HepG2 (cell line): ENCODE data around the gene CHPF. TPM values are rescaled to one million over a fixed set of nuclear protein-coding genes. Genes with fewer than 3 reads are reported as not detected.
A peak's percentile ranks its signal among the peaks of the same experiment; 100 is the strongest.

ENCODE experiments used
- ARID3A ChIP-seq: IDR thresholded peaks from 2 replicates; pipeline ENCODE4 v1.6.1; 2012; ENCODE audit warnings: low read depth, low read length, improper control_type of control experiment
- FIP1L1 ChIP-seq: fragments of 200-400 bp; formaldehyde crosslinking; IDR thresholded peaks from 2 replicates; pipeline ENCODE4 v1.6.1; 2018; ENCODE audit warnings: low read depth, mild to moderate bottlenecking, low read length, moderate library complexity, borderline replicate concordance; ENCODE audit not compliant: insufficient read depth
- HIC2 ChIP-seq: sonication (generic); formaldehyde crosslinking; IDR thresholded peaks from 2 replicates; pipeline ENCODE4 v1.9.0; 2022; ENCODE audit warnings: low read depth, missing genetic modification reagents
- HNF4A ChIP-seq: sonication (generic); formaldehyde crosslinking; IDR thresholded peaks from 2 replicates; pipeline ENCODE4 v1.4.0; 2020; ENCODE audit warnings: missing genetic modification reagents
- KLF16 ChIP-seq, 2 experiments: sonication (generic) in 1 of 2; formaldehyde crosslinking in 1 of 2; IDR thresholded peaks; 2 replicates each; pipeline versions ENCODE4 v1.6.1 to v1.8.0; 2016 to 2023; ENCODE audit warnings: missing genetic modification reagents in 2 of 2, missing compliant biosample characterization in 1 of 2
- NFRKB ChIP-seq: fragments of 450-650 bp; IDR thresholded peaks from 2 replicates; pipeline ENCODE4 v1.6.1; 2017
- SAFB2 ChIP-seq: sonication (generic); formaldehyde crosslinking; IDR thresholded peaks from 2 replicates; pipeline ENCODE4 v1.5.1; 2020; ENCODE audit warnings: missing genetic modification reagents, low read depth, mild to moderate bottlenecking, borderline replicate concordance
- SCMH1 ChIP-seq: sonication (generic); formaldehyde crosslinking; IDR thresholded peaks from 2 replicates; pipeline ENCODE4 v1.9.0; 2021; ENCODE audit warnings: missing genetic modification reagents, mild to moderate bottlenecking, borderline replicate concordance
- SP1 ChIP-seq, 2 experiments: fragments of 450-650 bp in 1 of 2; sonication (generic) in 1 of 2; formaldehyde crosslinking in 1 of 2; IDR thresholded peaks; 2 replicates each; pipeline versions ENCODE4 v1.4.0 to v1.6.1; 2016 to 2020; ENCODE audit warnings: missing genetic modification reagents in 1 of 2
- TCF7 ChIP-seq: sonication (generic); IDR thresholded peaks from 2 replicates; pipeline ENCODE4 v1.6.1; 2016; ENCODE audit warnings: antibody characterized with exemption, low read depth
- TRIM22 ChIP-seq: fragments of 450-650 bp; IDR thresholded peaks from 2 replicates; pipeline ENCODE4 v1.6.1; 2017
- ZBTB1 ChIP-seq: sonication (generic); formaldehyde crosslinking; IDR thresholded peaks from 2 replicates; pipeline ENCODE4 v1.4.0; 2020; ENCODE audit warnings: missing genetic modification reagents, borderline replicate concordance
- ZFP62 ChIP-seq: sonication (generic); formaldehyde crosslinking; IDR thresholded peaks from 2 replicates; pipeline ENCODE4 v1.4.0; 2020; ENCODE audit warnings: missing genetic modification reagents
- ZFP91 ChIP-seq: sonication (generic); formaldehyde crosslinking; IDR thresholded peaks from 2 replicates; pipeline ENCODE4 v1.9.0; 2022; ENCODE audit warnings: missing genetic modification reagents, mild to moderate bottlenecking, borderline replicate concordance
- ZNF225 ChIP-seq: sonication (generic); formaldehyde crosslinking; IDR thresholded peaks from 2 replicates; pipeline ENCODE4 v1.4.0; 2020; ENCODE audit warnings: mild to moderate bottlenecking, missing genetic modification reagents
- ZNF33A ChIP-seq: sonication (generic); formaldehyde crosslinking; IDR thresholded peaks from 2 replicates; pipeline ENCODE4 v1.5.1; 2020; ENCODE audit warnings: missing genetic modification reagents, mild to moderate bottlenecking, moderate library complexity, borderline replicate concordance
- ZSCAN5A ChIP-seq: sonication (generic); formaldehyde crosslinking; IDR thresholded peaks from 2 replicates; pipeline ENCODE4 v1.8.0; 2022; ENCODE audit warnings: mild to moderate bottlenecking, missing genetic modification reagents, borderline replicate concordance
- polyA plus RNA-seq, 8 experiments: library from polyadenylated mRNA; depleted of rRNA in 3 of 8; stranded (reverse) in 7 of 8; unstranded in 1 of 8; fragments of >200 nt; fragmentation: Illumina TruSeq in 4 of 8; extraction: Trizol in 4 of 8; gene quantifications; 2 replicates each; pipeline versions ENCODE4 v1.2.1 to v1.2.3, GENCODE V29; 2011 to 2016; ENCODE audit warnings: low read depth in 4 of 8, missing spikeins in 1 of 8, mixed read lengths in 1 of 8; ENCODE audit not compliant: insufficient read depth in 1 of 8
- total RNA-seq, 5 experiments: library from RNA; depleted of rRNA; stranded (reverse); fragments of >200 nt; fragmentation: Illumina TruSeq; extraction: Trizol; gene quantifications; 2 replicates each; pipeline ENCODE4 v1.2.3, GENCODE V29; 2016; ENCODE audit warnings: low read depth in 1 of 5

The CHPF gene
- total and polyA plus RNA-seq, 2 of the 13 experiments (the other 11 are each of a cell fraction or from before 2014, with no cell fraction given) = 79.6 to 111 TPM

- TF ChIP-seq SP1 (IDR thresholded peaks at IDR 0.05) (peak; percentile 92), SP1 (CRISPR knock-in tag; IDR thresholded peaks at IDR 0.05) (peak; percentile 97), ZBTB1 (CRISPR knock-in tag) (no peak), SCMH1 (CRISPR knock-in tag) (no peak), SAFB2 (peak; percentile 81; the same call in 1 of the 2 replicates), ZNF225 (CRISPR knock-in tag) (peak; percentile 91), NFRKB (no peak), ZFP91 (peak; percentile 74), ZNF33A (CRISPR knock-in tag) (no peak), TRIM22 (no peak), FIP1L1 (0 out of 2 replicates have a peak, but pooled peaks have one; percentile 56), KLF16 (CRISPR knock-in tag; IDR thresholded peaks at IDR 0.05) (peak; percentile 46 to 78; a peak in 1 of 4 replicates), HNF4A (CRISPR knock-in tag) (no peak), ZSCAN5A (CRISPR knock-in tag) (no peak), TCF7 (no peak), ZFP62 (no peak), ARID3A (no peak), HIC2 (CRISPR knock-in tag) (peak; percentile 55)
These were observed 9.0 kb upstream of the CHPF start (continued) for GRCh38 chr2:219552382-219553167.
